HEK293T (cell line): ENCODE results near the gene TEC.

Experiments used
- BHLHE40 ChIP-seq: fragments of 450-650 bp; IDR thresholded peaks from 2 replicates; pipeline ENCODE4 v1.6.1; 2016; ENCODE audit warnings: mild to moderate bottlenecking, moderate library complexity, borderline replicate concordance
- FOXK2 ChIP-seq: fragments of 450-650 bp; IDR thresholded peaks from 2 replicates; pipeline ENCODE4 v1.6.1; 2016; ENCODE audit warnings: mild to moderate bottlenecking
- HDGF ChIP-seq: fragments of 450-650 bp; IDR thresholded peaks from 2 replicates; pipeline ENCODE4 v1.6.1; 2017; ENCODE audit warnings: antibody characterized with exemption, borderline replicate concordance
- NFRKB ChIP-seq: fragments of 450-650 bp; IDR thresholded peaks from 2 replicates; pipeline ENCODE4 v1.6.1; 2016; ENCODE audit warnings: mild to moderate bottlenecking, moderate library complexity
- SP1 ChIP-seq: fragments of 450-650 bp; IDR thresholded peaks from 2 replicates; pipeline ENCODE4 v1.6.1; 2017

DNA sequence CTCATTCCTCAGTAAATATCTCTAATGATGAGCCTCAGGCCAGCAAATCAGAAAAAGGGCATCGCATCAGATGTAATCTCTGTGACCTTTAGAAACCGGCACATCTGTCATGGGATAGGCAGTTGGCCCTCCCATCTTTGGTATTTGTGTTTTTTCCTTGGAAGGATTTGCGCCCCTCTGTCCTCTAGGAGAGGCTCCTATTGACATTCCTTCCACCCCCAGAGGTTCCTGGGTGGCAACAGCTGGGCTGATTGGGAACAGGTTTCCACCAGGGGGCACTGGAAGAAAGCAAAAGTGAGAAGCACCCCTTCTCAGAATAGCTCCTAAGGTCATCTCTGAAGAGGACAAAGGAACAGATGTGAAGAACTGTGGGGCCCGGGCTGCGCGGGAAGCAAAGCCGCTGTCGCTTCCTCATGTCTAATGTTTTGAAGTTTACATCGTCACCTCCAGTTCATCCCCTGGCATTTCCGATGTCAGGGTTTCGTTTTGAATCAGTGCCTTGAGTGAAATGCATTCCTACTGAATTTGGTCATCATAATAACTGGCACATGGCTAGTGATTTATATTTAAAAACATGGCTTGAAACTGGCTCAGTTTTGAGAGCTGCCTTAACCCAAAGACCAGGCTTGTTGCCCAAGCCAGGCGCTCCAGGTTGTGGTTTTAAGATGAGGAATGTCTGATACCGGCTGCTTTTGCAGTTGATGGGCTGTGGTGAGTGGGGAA lies 141.8 kb downstream of the TEC start:
- no peak for TF ChIP-seq SP1
- TF ChIP-seq NFRKB, result no peak
- no peak for TF ChIP-seq FOXK2
- no peak for TF ChIP-seq BHLHE40
- no peak for TF ChIP-seq HDGF
